HG03565 (cell line): ENCODE results near the gene CCNA2.

Source experiments
- ATAC-seq: cut with Tn5 transposase; IDR thresholded peaks from one replicate; pipeline ENCODE4 v1.9.1; 2021; ENCODE audit warnings: mild to moderate bottlenecking, moderate library complexity; ENCODE audit not compliant: unreplicated experiment

CCNA2 gene

DNA sequence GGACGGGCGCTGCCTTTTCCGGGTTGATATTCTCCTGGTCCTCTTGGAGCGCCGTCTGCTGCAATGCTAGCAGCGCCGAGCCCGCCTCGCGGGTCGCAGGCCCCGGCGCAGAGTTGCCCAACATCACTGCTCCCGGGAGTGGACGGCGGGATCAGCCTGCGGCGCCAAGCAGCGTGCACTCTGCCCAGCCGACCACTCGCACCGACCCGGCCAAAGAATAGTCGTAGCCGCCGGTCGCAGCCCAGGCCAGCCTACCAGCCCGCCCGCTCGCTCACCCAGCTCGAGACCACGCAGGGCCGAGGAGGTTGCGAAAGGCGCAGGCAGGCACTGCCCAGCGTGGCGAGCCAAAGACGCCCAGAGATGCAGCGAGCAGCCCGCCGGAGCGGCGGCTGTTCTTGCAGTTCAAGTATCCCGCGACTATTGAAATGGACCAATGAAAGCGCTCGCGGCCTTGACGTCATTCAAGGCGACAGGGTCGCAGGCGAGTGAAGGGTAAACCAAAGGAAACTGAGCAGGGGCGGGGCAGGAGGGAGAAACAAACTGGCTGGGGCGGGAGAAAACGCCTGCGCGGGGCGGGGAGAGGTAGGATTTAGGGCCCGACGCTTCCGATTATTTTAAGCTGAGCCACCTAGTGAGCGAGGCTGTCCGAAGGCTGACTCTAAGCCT, at the start of gene CCNA2:
Gene CCNA2, minus strand, starts transcription at position 379 of the 666 bp plus-strand sequence. Its CDS starts 255 bp downstream, at position 124.
- peak; percentile 86 for ATAC-seq

DNA sequence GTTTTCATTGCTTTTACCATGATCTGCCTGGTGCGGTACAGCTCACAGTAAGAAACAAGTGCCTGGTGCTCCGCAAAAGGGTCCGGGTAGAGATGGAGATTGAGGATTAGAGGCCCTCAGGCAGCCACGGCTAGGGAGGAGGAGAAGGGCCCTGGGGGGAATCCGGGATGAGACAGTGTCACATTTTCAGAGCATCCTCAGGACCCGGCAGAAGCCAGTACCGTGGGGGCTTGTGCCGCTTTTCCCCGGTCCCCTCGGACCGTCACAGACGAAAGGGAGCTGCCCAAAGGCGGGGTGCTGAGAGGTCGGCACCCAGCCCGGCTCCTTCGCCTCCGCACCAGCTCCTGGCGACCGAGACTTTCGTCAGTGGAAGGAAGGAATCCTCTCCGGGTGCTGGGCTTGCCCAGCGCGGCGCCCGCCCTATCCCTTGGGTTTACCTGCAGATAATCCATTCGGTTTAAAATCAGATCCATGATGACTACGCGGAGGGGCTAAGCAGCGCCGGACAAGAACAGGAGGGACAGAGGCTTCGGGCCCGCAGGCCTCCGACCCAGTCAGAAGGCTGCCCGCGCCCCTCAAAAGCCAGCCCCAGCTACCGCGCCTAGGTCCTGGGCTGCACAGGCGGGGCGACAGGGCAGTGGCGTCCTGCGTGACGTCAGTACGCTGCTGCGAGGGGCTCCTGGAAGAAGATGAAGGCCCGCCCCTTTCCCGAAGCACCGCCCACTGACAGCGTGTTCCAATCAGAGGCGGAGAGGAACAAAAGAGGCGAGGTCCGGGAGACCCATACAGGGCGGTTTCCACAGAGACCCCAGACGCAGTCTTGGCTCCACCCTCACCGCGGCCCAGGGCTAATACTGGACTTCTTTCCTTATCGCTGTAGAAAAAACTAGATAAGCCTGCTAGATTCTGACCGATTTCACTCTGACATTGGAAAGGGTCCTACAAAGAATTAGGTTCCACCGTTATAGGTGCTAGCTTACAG, 46.4 kb upstream of the CCNA2 start, which contains the start of gene BBS7:
Gene BBS7, minus strand, starts transcription at position 634 of the 982 bp plus-strand sequence. Its CDS starts 161 bp downstream, at position 473.
- peak; percentile 98 for ATAC-seq

DNA sequence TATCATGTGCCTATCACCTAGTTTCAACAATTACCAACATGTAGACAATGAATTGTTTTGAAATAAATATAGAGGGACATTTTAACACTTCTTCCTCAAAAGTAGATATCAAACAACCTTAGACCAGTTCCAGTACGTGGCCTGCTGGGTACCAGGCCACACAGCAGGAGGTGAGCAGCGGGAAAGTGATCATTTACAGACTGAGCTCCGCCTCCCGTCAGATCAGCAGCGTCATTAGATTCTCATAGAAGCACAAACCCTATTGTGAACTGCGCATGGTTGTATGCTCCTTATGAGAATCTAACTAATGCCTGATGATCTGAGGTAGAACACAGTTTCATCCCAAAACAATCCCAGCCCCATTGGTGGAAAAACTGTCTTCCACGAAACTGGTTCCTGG, 40.1 kb upstream of the CCNA2 start:
- no peak for ATAC-seq

DNA sequence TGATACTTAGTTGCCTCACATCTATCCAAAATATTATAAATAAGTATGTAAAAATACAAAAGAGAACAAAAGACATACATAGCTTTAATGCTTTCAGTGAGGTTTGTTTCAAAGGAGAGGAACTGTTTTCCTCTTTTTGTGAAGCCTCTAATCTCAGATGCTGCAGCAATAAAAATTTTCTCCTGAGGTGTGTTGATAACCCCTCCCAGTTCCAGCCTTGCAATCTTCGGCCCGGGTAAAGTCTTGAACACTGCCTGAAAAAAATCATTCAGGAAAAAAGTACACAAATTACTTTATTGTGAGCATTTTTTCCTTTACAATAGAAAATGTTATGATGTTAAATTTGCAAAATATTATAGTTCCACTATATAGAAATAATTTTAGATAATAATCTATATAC, 37.7 kb upstream of the CCNA2 start:
- no peak for ATAC-seq

DNA sequence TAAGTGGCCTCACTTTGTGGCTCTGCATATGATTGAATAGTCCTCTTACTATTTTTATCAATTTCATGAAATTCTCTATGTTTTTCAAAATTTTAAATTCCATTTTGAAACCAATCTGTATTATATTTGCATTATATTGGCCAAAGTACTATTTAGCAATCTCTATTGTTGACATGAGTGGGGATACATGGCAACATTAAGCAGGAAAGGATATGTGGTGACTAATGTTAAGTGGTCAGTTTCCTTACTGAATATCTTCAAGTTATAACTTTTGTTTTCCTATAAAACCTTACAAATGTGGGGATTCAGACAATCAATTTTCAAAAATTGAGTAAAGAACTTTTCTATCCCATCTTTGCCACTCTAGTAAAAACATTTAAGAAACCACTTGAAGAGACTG, 36.4 kb upstream of the CCNA2 start:
- ATAC-seq = no peak

DNA sequence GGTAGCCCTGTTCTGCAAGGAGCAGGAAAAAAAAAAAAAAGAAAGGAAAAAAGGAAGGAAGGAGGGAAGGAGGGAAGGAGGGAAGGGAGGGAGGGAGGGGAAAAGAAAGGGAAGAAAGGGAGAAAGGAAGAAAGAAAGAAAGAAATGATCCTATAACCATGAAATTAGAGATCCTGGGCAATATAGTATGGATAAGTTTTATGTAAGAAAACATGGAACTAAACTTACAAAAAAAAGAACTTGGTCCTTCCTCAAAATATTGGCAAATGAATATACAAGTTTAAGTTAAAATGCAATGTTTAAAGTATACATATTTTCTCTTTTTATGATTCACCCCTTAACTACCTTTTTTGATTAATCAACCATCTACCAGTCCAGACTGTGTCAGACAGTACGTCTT, 27.7 kb upstream of the CCNA2 start:
- ATAC-seq = no peak

DNA sequence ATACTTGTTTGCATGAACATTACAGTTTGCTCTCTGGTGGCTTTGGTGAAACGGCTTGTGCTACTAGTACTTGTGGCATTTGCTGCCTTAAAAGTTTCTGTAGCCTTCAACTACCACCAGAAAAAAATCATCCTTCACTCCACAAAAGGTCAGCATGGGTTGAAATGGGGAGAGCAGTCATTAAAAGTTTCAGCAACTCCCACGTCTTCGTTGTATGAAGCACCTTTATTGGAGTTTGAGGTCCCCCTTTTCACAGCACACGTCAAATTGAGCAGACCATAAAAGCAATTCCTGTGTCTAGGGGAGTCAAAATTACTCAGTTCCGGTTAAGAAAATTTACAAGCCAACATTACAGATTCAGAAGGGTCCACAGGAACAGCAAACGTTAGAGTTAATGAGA, 23.0 kb upstream of the CCNA2 start:
- ATAC-seq = no peak

DNA sequence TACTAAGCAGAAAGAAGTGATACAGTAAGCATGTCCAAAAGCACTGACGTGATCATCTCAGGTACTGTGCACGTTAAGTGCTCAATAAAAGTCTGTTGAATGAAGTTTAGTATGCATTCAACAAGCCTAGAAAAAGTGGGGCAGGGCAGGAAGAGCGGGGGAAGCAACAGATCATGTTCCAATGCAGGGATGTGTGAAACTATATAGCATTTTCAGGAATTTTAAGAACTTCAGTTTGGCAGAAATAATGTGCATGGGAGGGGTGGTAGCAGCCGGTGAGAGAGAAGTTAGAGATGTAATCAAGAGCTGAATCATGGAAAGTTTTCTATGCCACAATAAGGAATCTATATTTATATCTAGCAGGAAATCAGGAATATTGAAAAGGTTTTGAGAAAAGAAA, 19.2 kb upstream of the CCNA2 start:
- ATAC-seq = no peak

DNA sequence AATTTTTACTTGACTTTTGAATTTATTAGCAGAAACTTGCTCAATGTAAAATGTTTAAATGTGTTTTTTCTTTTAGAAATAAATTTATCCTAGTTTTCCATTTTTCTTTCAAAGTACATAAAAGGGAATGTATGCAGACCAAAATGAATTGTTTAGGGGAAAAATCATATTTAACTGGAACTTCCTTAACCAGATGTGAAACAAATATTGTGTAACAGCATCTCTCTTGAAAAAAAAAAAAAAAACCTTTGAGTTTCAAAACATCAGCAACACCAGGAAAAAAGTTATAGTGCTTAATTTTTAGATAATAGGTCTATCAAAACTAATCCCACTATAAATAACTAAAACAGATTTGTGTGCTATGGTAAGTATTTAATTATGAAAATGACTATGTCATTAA, 14.5 kb upstream of the CCNA2 start:
- no peak for ATAC-seq

DNA sequence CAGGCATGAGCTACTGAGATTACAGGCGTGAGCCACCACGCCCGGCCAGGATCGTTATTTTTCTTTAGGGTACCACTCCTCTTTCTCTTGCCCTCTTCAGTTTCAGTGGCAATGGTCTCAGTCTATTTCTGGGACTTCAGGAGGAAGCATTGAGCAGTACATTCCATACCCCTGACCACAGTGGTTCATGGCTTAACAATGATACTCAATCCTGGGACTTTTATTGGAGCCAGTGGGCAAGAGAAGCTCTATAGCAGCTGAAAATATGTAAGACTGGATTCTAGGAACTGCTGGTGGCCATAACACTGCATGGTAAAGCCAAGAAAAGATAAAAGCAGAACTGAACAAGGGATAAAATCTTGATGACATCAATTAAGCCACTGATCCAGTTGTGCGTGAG, 5.8 kb upstream of the CCNA2 start:
- ATAC-seq = no peak

DNA sequence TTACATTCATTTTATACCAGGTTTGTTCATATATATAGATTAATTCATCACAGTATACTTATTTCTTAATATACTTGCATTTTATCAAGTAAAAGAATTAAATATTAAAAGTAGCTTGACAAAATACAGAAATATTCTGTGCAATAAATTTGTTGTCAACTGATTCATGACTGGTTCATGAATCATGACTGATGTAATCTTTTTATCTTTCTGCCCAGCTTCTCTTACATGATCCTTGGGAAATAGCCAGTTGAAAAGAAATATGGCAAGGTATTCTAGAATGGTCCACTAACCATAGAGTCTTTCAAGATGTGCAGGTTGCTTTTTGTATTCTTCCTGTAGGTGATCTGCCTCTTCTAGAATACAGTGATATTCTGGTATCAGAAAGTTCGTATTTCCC, 4.2 kb upstream of the CCNA2 start:
- no peak for ATAC-seq

DNA sequence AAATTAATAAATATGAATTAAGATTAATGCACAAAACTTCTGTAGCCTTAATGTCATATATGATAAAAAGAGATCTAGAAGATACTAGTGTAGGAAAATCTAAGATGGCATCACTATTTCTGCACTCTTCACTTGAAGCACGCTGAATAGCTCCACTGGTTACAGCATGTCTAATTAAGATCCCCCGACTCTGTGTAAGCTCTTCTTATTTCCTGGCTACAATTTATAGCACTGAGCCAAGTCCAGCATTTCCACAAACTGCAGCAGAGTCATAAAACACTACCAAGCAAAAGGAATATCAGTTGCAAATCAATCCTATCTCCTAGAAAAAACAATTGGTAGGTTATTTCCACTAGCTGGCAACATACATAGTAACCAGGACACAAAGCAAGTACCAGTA, 1.3 kb upstream of the CCNA2 start:
- no peak for ATAC-seq

DNA sequence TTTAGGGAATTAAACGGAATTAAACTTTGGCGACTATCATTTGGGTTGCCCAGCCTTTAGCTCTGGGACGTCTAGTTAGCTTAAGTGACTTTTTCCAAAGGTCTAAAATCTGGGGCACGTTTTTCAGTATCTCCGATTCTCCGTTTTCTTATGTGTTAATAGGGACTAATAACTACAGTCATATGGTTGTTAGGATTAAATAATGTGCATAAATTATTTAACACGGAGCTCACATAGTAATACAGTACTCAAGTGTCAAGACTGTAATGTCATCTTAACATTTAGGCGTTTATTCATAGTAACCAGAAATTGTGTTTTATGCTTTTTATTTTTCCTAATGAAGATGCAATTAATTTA, 466 bp upstream of the CCNA2 start:
- no peak for ATAC-seq

DNA sequence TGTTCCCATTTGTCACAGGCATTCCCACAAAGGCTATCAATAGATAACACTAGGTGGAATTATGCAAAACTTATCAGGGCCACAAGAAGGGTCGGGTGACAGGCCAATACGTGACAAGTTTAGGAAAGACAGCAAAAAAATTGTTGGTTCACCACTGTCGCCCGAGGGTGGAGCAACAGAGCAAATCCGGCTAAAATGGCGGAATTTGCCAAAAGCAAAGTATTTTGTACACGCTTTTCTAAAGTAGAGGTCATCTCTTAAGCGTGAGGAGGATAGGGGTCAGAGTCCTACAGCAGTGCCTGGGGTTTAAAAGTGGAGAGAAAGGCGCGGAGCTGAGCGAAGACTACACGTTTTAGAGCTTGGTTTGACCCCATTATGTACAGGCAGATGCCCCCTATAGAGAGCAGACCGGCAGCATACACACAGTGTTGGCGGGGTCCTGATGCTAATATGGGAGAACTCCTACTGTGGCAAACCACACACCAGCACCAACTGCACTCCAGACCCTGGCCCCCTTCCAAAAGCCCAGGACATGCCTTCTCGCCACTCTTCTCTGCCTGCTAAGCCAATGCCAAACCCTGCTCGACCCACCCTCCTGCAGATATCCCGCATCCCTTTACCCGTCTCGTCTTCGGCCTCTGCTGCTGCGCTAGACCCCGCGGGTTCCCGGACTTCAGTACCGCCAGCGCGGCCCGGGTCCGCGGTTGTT, 733 bp downstream of the CCNA2 start:
- ATAC-seq = peak; percentile 32

DNA sequence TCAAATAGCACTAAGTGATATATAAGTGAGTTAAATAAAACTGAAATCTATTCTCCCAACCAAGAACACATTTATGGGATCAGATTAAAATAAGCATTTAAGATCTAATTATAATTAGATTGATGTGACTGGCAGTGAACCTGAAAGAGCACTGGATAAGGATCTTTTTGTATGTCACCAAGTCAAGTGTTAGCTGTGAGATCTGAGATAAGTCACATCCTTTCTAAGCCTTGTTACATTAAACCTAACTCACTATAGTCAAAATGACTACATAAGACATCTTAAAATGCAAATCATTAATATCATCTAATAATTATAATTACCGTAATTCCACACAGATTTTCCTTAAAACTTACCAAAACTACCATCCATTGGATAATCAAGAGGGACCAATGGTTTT, 1.6 kb downstream of the CCNA2 start:
- no peak for ATAC-seq

DNA sequence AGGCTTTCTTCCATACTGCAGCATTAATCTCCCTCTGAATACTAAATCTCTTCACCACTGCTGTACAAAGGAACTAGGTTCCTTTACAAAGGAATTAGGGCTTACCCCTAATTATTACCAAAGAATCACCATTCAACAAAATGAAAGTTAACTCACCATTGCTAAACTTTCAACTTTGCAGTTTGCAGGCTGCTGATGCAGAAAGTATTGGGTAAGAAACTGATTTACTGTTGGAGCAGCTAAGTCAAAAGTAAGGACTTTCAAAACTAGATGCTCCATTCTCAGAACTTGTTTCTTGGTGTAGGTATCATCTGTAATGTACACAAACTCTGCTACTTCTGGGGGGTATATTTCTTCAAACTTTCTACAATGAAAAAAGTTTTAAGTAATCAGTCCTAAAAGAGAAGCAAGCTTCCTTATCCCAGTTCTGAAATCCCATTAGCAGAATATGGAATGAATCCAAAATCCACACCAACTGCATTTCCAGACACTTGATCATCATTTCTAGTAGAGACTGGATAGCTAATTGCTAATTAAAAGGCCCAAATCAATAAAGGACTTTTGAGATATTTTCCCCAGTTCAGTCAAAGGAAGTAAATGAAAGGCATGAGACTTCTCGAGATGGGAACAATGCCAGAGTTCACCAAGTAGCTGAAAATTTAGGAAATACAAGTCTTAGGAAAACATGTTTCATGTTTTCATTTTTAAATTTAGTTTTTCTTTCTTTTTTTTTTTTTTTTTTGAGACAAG, 4.3 kb downstream of the CCNA2 start:
- ATAC-seq = no peak

DNA sequence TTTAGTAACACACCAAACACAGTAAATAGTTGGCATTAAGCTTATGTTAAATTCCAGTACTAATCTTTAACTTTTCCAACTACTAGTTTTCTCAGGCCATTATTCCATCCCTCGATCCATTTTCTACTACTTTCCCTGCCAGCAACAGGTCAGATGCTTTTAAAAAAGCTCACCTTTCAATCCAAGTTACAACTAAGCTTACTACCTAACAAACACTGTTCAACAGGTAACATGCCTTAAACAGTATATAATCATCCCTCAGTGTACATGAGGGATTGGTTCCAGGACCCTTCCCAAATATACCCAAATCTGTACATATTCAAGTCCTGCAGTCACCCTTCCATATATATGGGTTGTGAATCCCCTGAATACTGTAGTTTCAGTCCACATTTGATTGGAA, 5.5 kb downstream of the CCNA2 start:
- ATAC-seq = no peak

DNA sequence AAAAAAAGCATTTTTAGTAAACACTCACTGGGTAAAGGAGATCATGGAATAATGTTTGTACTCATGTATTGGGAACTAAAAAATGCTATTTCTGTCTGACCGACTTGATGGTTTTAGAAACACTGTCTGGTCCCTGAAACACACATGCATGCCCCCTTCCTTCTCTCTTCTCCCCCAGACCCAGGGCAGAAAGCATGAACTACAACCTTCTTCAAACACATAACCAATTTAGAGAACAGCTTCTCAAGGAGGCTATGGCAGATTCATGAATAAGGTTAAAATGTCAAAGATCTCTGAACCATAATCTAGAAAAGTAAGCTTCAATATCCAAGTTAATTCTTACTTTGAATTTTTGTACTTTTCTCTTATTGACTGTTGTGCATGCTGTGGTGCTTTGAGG, 6.0 kb downstream of the CCNA2 start:
- no peak for ATAC-seq

DNA sequence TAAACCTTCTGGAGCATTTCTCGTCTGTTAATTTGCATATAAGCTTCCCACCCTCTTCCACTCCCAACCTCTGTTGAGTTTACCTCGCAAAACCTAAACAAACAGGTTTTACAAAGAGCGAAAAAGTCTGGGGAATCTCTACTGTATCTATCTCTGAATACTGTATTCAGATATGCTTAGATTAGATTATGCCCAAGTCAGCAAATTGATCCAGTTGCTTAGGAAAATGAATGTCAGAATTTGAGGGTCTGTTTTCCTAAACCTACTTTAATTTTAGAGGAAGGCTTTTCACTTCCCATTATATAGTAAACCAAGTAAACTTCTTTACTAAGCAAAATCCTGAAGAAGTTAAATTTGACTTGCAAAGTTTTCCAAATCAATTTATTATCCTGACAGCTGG, 6.7 kb downstream of the CCNA2 start:
- ATAC-seq = no peak

DNA sequence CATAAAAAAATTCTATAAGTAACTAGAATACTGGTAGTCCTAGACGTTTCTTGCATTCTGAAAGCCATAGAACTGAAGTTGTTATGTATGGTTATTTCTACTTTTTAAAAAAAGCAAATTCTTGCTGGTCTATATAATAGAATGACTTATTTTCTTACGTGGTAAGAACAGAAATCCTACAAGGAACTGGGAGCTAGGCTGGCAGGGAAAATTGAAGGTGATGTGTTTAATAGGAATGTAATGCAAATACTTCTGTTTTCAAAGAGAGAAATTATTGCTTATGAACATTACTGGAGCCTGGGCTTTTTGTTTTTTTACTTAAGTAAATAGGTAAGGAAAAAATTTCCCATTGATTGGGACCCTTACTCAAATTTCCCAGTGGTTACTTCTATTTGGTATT, 8.9 kb downstream of the CCNA2 start:
- ATAC-seq = no peak

DNA sequence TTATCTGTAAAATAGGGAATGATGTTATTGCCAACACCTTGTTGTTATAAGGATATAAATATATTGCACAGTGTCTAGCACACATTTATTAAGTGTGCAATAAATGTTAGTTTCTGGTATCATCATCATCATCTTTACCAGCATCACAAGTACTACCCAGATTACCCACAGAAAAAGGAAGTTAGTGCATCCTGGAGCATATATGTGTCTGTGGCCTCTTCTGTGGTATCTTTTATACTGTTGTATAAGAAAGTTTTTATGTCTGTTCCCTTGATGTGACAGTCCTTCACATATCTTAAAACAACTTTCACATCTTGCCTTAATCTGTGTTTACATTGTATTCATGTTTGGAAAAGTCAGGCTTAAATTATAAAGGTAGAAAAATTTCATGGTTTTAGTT, 12.6 kb downstream of the CCNA2 start:
- no peak for ATAC-seq
